ENCODE data around the gene BRD4.

GRCh38 chr19:15268192-15268927, 64.0 kb downstream of the BRD4 start:
- TF ChIP-seq CTCF (conservative IDR thresholded peaks at IDR 0.05 in 1 of 2, IDR thresholded peaks at IDR 0.05 in 1 of 2; ENCODE audit: low read depth in 1 of 2, low read length in 2 of 2) (no peak), EZH2 (IDR thresholded peaks at IDR 0.05; ENCODE audit: low read length, missing control alignments) (no peak)

All from fibroblast of lung (primary cell).